GM12878 (cell line): ENCODE results near the gene BPIFA3. TPM values are rescaled to one million over a fixed set of nuclear protein-coding genes. Genes with fewer than 3 reads are reported as not detected.

Experiments
- ATAC-seq: fragments of 200-7000 bp; cut with Tn5 transposase; 3 replicates; pipeline ENCODE4 v1.9.1; 2020; ENCODE audit warnings: mild to moderate bottlenecking, moderate library complexity
- BruUV-seq: library from RNA; stranded (reverse); fragments of 400-500 nt; replicated peaks from 2 replicates; lab custom pipeline; 2021; lab: Mats Ljungman, UMichigan
- CTCF ChIA-PET: fragments of 300-600 bp; sonication (Branson Sonifier 250); formaldehyde crosslinking; extraction: SDS; loops from one replicate; lab custom pipeline; 2021; ENCODE audit warnings: inconsistent platforms; lab: Yijun Ruan, JAX
- POLR2A ChIA-PET: fragments of 350-600 bp; formaldehyde crosslinking; extraction: SDS; loops from one replicate; lab custom pipeline; 2021; ENCODE audit warnings: inconsistent platforms; lab: Charles Lee
- RAD21 ChIA-PET: fragments of 300-600 bp; sonication (Branson Sonifier 250); formaldehyde crosslinking; loops from one replicate; lab custom pipeline; 2023; ENCODE audit warnings: antibody characterized with exemption; ENCODE audit not compliant: unreplicated experiment; lab: Charles Lee
- SMC1A ChIA-PET: fragments of 300-600 bp; sonication (Branson Sonifier 250); formaldehyde crosslinking; loops from one replicate; lab custom pipeline; 2023; ENCODE audit not compliant: unreplicated experiment, uncharacterized antibody; lab: Charles Lee
- DNase-seq: peaks from one replicate; pipeline ENCODE4 v3.0.0-alpha.2; 2011; ENCODE audit warnings: low read depth, low spot score
- FAIRE-seq: peaks from 3 replicates; lab custom pipeline; 2011; peaks lifted over from hg19 to GRCh38; lab: Jason Lieb, UNC
- H2AFZ ChIP-seq: 2 replicates; pipeline ENCODE4 v1.6.0; 2011; ENCODE audit warnings: low read depth, low read length, control low read depth; ENCODE audit not compliant: control insufficient read depth
- H3K27ac ChIP-seq: 2 replicates; pipeline ENCODE4 v1.5.1; 2011; ENCODE audit warnings: control low read depth; ENCODE audit not compliant: control insufficient read depth, insufficient read depth
- H3K27me3 ChIP-seq, 2 experiments: replicated peaks in 1 of 2; 2 replicates each; pipeline versions ENCODE4 v1.6.0 to v1.6.1; 2011; ENCODE audit warnings: low read length in 1 of 2; ENCODE audit not compliant: control insufficient read depth in 2 of 2, insufficient read depth in 2 of 2
- H3K36me3 ChIP-seq, 2 experiments: 2 replicates each; pipeline ENCODE4 v1.5.1; 2011; ENCODE audit warnings: low read length in 1 of 2; ENCODE audit not compliant: control insufficient read depth in 2 of 2, insufficient read depth in 2 of 2
- H3K4me1 ChIP-seq: 2 replicates; pipeline ENCODE4 v1.6.1; 2011; ENCODE audit warnings: mild to moderate bottlenecking, low read length, moderate library complexity, mixed read lengths; ENCODE audit not compliant: control insufficient read depth, insufficient read depth
- H3K4me2 ChIP-seq: 2 replicates; pipeline ENCODE4 v1.6.0; 2011; ENCODE audit warnings: control low read depth; ENCODE audit not compliant: control insufficient read depth, insufficient read depth
- H3K4me3 ChIP-seq: fragments of 200-600 bp; sonication (generic); 2 replicates; pipeline ENCODE4 v1.5.1; 2016
- H3K79me2 ChIP-seq: 2 replicates; pipeline ENCODE4 v1.6.0; 2011; ENCODE audit warnings: low read length; ENCODE audit not compliant: control insufficient read depth, insufficient read depth
- H3K9ac ChIP-seq: 2 replicates; pipeline ENCODE4 v1.8.0; 2011; ENCODE audit warnings: low read length, control low read depth, mixed read lengths; ENCODE audit not compliant: control insufficient read depth, insufficient read depth
- H3K9me3 ChIP-seq: replicated peaks from 3 replicates; pipeline ENCODE4 v1.5.1; 2011; ENCODE audit warnings: mild to moderate bottlenecking, low read length; ENCODE audit not compliant: control insufficient read depth, insufficient read depth
- H4K20me1 ChIP-seq: 2 replicates; pipeline ENCODE4 v1.6.0; 2011; ENCODE audit not compliant: control insufficient read depth, insufficient read depth
- MEF2B ChIP-seq: fragments of 450-650 bp; IDR thresholded peaks from 2 replicates; pipeline ENCODE4 v1.6.1; 2018; ENCODE audit warnings: mild to moderate bottlenecking, moderate library complexity; ENCODE audit not compliant: partially characterized antibody, poor library complexity, severe bottlenecking
- PBX3 ChIP-seq: IDR thresholded peaks from 2 replicates; pipeline ENCODE4 v1.6.1; 2011; ENCODE audit warnings: mild to moderate bottlenecking, low read depth, low read length, moderate library complexity; ENCODE audit not compliant: insufficient replicate concordance
- RB1 ChIP-seq: fragments of 450-650 bp; formaldehyde crosslinking; IDR thresholded peaks from 2 replicates; pipeline ENCODE4 v1.6.1; 2017; ENCODE audit warnings: mild to moderate bottlenecking, borderline replicate concordance
- USF1 ChIP-seq: IDR thresholded peaks from 2 replicates; pipeline ENCODE4 v1.6.1; 2011; ENCODE audit warnings: borderline replicate concordance, low read depth, mild to moderate bottlenecking, moderate library complexity, mixed read lengths, low read length; ENCODE audit not compliant: insufficient read depth; ENCODE audit errors: extremely low read length
- ZNF592 ChIP-seq: fragments of 450-650 bp; IDR thresholded peaks from 2 replicates; pipeline ENCODE4 v1.6.1; 2017; ENCODE audit warnings: mild to moderate bottlenecking, moderate library complexity
- ZSCAN29 ChIP-seq: fragments of 450-650 bp; IDR thresholded peaks from 2 replicates; pipeline ENCODE4 v1.6.1; 2017; ENCODE audit warnings: mild to moderate bottlenecking, moderate library complexity
- WGBS: methylation state at CpG from one replicate; pipeline ENCODE4 v1.1.6; 2016; ENCODE audit warnings: low lambda C conversion rate; ENCODE audit not compliant: insufficient replicate concordance, insufficient coverage; ENCODE audit errors: missing lambda C conversion rate; 5-methylcytosine and 5-hydroxymethylcytosine counted together
- in situ Hi-C: fragments of 300-500 bp; cut with MboI; formaldehyde crosslinking; loops from 9 replicates; pipeline ENCODE4 v1.14.3; 2018; ENCODE audit warnings: mixed read lengths
- intact Hi-C: fragments of 100-400 bp; cut with micrococcal nuclease; formaldehyde crosslinking; loops from one replicate; pipeline ENCODE4 v1.14.2; 2022; ENCODE audit not compliant: unreplicated experiment
- polyA plus RNA-seq, 11 experiments: library from polyadenylated mRNA; depleted of rRNA in 4 of 11; unstranded in 6 of 11; stranded (reverse) in 5 of 11; fragments of >200 nt; fragmentation: Nextera tagmentation in 4 of 11; fragmentation: Illumina TruSeq in 1 of 11; extraction: Ambion mirVana in 4 of 11; extraction: Trizol in 1 of 11; gene quantifications; 1 replicate in 1 of 11; 2 replicates in 10 of 11; pipeline versions ENCODE4 v1.2.1 to v1.2.3, GENCODE V29; 2011 to 2016; ENCODE audit warnings: inconsistent platforms in 2 of 11, missing spikeins in 2 of 11, low read depth in 1 of 11
- total RNA-seq, 4 experiments: library from RNA; depleted of rRNA in 3 of 4; stranded (reverse); fragments of >200 nt in 3 of 4; fragmentation: Illumina TruSeq in 1 of 4; extraction: Trizol in 1 of 4; gene quantifications; 2 replicates each; pipeline versions ENCODE4 v1.2.1 to v1.2.3, GENCODE V29; 2013 to 2021
- TF ChIP-seq, protein P1 (sequence below): IDR thresholded peaks from 2 replicates; pipeline ENCODE4 v1.6.1; 2012; ENCODE audit warnings: low read depth, low read length, improper control_type of control experiment

BPIFA3 gene
- total and polyA plus RNA-seq, 10 of the 15 experiments (the other 5 are each of a cell fraction or from before 2014, with no cell fraction given), result not detected

DNA sequence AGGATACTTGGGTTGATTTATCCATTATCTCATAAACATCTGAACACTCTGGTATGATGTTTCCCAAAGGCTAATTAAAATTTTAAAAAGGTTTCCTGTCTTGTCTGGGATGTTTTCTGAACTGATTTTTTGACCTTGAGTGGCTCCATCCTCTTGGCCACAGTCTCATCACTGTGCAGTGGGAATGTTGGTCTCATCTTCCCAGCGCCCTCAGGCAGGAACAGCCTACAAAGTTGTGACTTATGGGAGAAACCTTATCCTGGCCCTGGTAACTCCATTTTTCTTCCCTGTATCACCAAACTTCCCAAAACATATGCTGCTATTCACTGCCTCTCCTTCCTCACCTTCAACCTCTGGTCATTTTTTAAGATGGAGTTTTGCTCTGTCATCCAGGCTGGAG lies 6.8 kb upstream of the BPIFA3 start:
- ChIA-PET CTCF (interaction anchor here (0.9 kb wide), 1 partner anchor 418 kb away, joined by 3 read pairs; no protein-coding TSS in a partner anchor), RAD21 (no interaction called here), POLR2A (no interaction called here), SMC1A (no interaction called here)
- H3K4me3 ChIP-seq, result no peak overlapping the region
- DNase-seq (no peak), ATAC-seq (no peak), FAIRE-seq (no peak)
- no peak overlapping the region for H3K27ac ChIP-seq
- no peak overlapping the region for H3K9ac ChIP-seq
- no peak overlapping the region for H3K4me2 ChIP-seq
- no peaks in the 10 kb centered on the region for H3K9me3 ChIP-seq
- TF ChIP-seq MEF2B, result no peak
- TF ChIP-seq ZSCAN29, result no peak
- no peak for TF ChIP-seq RB1
- no peak for TF ChIP-seq PBX3
- TF ChIP-seq, protein P1, sequence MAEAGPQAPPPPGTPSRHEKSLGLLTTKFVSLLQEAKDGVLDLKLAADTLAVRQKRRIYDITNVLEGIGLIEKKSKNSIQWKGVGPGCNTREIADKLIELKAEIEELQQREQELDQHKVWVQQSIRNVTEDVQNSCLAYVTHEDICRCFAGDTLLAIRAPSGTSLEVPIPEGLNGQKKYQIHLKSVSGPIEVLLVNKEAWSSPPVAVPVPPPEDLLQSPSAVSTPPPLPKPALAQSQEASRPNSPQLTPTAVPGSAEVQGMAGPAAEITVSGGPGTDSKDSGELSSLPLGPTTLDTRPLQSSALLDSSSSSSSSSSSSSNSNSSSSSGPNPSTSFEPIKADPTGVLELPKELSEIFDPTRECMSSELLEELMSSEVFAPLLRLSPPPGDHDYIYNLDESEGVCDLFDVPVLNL, result no peak
- TF ChIP-seq ZNF592, result no peak
- no peak for TF ChIP-seq USF1
- 0 out of 2 replicates have a peak, but pooled peaks cover 4% of the 10 kb centered on the region for H4K20me1 ChIP-seq
- intact Hi-C loops, result loop anchor here (5.0 kb wide), 3 partner anchors 48 to 308 kb away; no protein-coding TSS in a partner anchor
- no peaks in the 10 kb centered on the region for H3K79me2 ChIP-seq
- H2AFZ ChIP-seq, result no peak overlapping the region
- in situ Hi-C loops, result no loop called here
- H3K36me3 ChIP-seq, result no peaks in the 10 kb centered on the region
- H3K4me1 ChIP-seq, result no peaks in the 10 kb centered on the region
- no TSS peak for BruUV-seq
- 0% methylated on average over 1 of the region's 1 CpG for WGBS
- peaks cover 0 to 1% of the 10 kb centered on the region in 2 experiments; a peak in 1 of 4 replicates for H3K27me3 ChIP-seq
